ENCODE measurements around the gene CHCHD6.

Gene CHCHD6

DNA sequence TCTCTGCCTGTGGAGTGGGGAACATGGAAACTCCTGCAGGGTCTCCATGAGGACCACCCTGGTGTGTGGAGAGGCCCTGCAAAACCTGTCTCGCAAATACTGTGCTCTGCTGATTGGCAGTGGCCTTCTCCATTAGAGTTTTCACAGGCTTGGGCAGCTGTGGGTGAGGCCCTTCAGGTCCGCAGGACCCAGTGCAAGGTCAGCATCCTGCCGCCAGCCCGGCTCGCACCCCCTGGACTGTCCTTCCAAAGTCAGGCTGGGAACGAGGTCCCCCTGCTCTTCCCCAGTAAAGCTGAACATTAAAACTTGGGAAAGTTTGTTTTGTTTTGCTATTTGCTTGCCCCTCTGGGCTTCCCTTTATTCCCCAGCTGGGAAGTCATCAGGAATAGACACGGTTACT, 193.9 kb downstream of the CHCHD6 start:
- Mint-ChIP-seq H3K4me3 (no peak overlapping the region), H3K4me1 (peaks cover 16% of the 10 kb centered on the region), H3K27me3 (ENCODE audit: low read depth, poor library complexity) (peaks cover 2% of the 10 kb centered on the region), H3K27ac (no peak overlapping the region), H3K9me3 (no peaks in the 10 kb centered on the region), H3K36me3 (ENCODE audit: low read depth) (peaks cover 4% of the 10 kb centered on the region)
- no peak for DNase-seq
- TF ChIP-seq, protein P1, sequence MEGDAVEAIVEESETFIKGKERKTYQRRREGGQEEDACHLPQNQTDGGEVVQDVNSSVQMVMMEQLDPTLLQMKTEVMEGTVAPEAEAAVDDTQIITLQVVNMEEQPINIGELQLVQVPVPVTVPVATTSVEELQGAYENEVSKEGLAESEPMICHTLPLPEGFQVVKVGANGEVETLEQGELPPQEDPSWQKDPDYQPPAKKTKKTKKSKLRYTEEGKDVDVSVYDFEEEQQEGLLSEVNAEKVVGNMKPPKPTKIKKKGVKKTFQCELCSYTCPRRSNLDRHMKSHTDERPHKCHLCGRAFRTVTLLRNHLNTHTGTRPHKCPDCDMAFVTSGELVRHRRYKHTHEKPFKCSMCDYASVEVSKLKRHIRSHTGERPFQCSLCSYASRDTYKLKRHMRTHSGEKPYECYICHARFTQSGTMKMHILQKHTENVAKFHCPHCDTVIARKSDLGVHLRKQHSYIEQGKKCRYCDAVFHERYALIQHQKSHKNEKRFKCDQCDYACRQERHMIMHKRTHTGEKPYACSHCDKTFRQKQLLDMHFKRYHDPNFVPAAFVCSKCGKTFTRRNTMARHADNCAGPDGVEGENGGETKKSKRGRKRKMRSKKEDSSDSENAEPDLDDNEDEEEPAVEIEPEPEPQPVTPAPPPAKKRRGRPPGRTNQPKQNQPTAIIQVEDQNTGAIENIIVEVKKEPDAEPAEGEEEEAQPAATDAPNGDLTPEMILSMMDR (IDR thresholded peaks at IDR 0.05) = no peak

DNA sequence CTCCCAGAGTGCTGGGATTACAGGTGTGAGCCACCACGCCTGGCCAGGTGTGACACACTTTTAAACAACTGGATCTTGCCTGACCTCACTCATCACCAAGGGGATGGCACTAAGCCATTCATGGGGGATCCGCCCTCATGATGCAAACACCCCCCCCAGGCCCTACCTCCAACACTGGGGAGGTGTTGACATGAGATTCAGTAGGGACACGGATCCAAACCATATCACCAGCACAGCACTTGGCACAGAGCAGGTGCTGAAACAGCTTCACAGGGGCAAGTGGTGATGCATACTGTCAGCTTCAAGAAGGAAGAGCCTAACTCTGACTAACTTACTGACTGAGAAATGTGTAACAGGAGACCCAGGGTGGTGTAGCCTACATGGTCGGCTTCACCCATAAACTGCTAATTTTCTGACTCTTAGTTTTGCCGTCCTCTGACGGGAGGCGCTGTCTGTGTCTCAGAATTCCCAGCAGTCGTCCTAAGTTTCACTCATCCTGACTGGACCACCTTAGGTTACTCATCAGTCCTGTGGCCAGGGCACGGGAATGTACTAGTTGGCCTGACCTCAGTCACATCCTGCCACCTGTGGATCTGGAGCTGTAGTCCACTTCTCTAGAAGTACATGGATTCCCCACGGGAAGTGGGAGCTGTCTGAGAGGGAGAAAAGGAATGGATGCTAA, 197.0 kb downstream of the CHCHD6 start:
- Mint-ChIP-seq H3K4me1 (peaks cover 5% of the 10 kb centered on the region), H3K4me3 (no peak overlapping the region), H3K9me3 (no peaks in the 10 kb centered on the region), H3K36me3 (ENCODE audit: low read depth) (peaks cover 4% of the 10 kb centered on the region), H3K27me3 (ENCODE audit: low read depth, poor library complexity) (peaks cover 2% of the 10 kb centered on the region), H3K27ac (no peak overlapping the region)
- TF ChIP-seq, protein P1 (IDR thresholded peaks at IDR 0.05) = no peak
- no peak for DNase-seq

DNA sequence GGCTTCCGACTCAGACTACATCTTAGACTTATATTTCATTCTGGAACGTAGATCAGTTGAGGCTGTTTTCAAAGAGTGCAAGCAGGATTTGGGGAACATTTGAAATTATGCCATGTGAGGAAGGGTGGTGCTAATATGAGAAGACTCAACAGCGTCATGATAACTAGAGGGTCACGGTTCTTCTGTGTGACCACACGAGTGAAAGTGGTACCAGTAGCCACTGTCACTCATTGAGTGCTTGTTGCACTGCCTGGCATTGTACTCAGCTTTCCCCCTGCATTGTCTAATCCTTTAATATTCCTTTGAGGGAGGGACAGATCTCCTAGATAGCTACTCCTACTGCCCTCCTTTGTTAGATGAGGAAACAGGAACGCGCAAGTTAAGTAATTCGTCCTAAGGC, 197.6 kb downstream of the CHCHD6 start:
- peaks cover 4% of the 10 kb centered on the region for H3K36me3 Mint-ChIP-seq (ENCODE audit: low read depth)
- H3K4me3 Mint-ChIP-seq = no peak overlapping the region
- peaks cover under 1% of the 10 kb centered on the region for H3K27me3 Mint-ChIP-seq (ENCODE audit: low read depth, poor library complexity)
- no peak for DNase-seq
- no peaks in the 10 kb centered on the region for H3K9me3 Mint-ChIP-seq
- no peaks in the 10 kb centered on the region for H3K4me1 Mint-ChIP-seq
- H3K27ac Mint-ChIP-seq = no peak overlapping the region
- TF ChIP-seq, protein P1 (IDR thresholded peaks at IDR 0.05) = no peak

DNA sequence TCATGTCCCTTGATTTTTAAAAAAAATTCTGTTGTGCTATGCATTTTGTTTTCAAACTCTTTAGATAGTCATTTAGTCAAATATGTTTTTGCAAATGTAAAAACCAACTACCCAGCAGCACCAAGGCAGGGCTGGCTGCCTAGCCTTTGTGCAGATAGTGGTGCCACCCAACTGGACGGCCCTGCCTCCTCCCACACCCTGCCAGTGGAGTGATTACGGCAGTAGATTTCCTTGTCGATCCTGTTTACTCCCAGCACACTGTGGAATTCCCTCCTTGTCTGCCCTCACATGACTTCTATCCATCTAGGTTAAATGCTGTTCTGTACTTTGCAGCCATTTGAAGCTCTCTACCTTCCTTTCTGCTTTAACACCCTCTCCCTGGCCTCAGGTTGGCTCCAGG, 199.5 kb downstream of the CHCHD6 start:
- DNase-seq = no peak

DNA sequence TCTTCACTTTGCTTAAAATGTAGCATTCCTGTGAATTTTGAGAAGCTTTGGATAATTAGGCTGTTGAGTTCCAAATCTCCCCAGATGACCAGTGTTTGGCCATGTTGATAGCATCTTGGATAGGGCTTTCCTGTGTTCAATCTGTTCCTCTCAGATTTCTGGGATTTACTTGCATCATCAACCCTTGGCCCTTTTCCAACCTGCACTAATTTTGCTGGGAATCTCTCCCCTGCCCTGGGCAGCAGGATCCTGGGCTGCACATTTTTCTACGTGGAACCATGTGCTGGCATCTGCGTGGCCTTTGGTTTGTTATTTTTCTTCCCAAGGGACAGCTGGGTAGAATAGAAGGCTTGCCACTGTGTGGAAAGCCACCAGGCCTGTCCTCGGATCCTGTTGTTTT, 203.5 kb downstream of the CHCHD6 start:
- H3K27me3 Mint-ChIP-seq (ENCODE audit: low read depth, poor library complexity) = no peaks in the 10 kb centered on the region

More for the DNA sequence above, 199.5 kb downstream of the CHCHD6 start:
- H3K4me3 Mint-ChIP-seq = no peak overlapping the region
- no peak overlapping the region for H3K27ac Mint-ChIP-seq
- TF ChIP-seq, protein P1 (IDR thresholded peaks at IDR 0.05) = no peak
- H3K36me3 Mint-ChIP-seq (ENCODE audit: low read depth) = peaks cover 4% of the 10 kb centered on the region
- peaks cover 2% of the 10 kb centered on the region for H3K4me1 Mint-ChIP-seq
- H3K27me3 Mint-ChIP-seq (ENCODE audit: low read depth, poor library complexity) = no peaks in the 10 kb centered on the region
- H3K9me3 Mint-ChIP-seq = no peaks in the 10 kb centered on the region

More for the DNA sequence above, 203.5 kb downstream of the CHCHD6 start:
- Mint-ChIP-seq H3K9me3 (no peaks in the 10 kb centered on the region), H3K4me1 (peaks cover 35% of the 10 kb centered on the region), H3K27ac (no peak overlapping the region), H3K4me3 (no peak overlapping the region), H3K36me3 (ENCODE audit: low read depth) (no peaks in the 10 kb centered on the region)
- TF ChIP-seq, protein P1 (IDR thresholded peaks at IDR 0.05) = no peak
- DNase-seq = no peak

Measured in nephron progenitor cell (in vitro differentiated cells).